T47D (cell line): ENCODE results near the gene FAM83B.

Experiments used
- DNase-seq, 2 experiments: peaks; one replicate each; pipeline versions ENCODE4 v3.0.0 to v3.0.0-alpha.2; 2011 to 2012; ENCODE audit warnings: low read depth in 1 of 2, low spot score in 1 of 2
- JUND ChIP-seq: IDR thresholded peaks from 2 replicates; pipeline ENCODE4 v1.6.1; 2012; ENCODE audit warnings: low read depth
- in situ Hi-C: cut with HindIII; loops from 2 replicates; pipeline ENCODE4 v1.10.0; 2016; ENCODE audit warnings: low sequenced_read_pairs, low pct_unique_long_range_greater_than_20kb

The FAM83B gene

DNA sequence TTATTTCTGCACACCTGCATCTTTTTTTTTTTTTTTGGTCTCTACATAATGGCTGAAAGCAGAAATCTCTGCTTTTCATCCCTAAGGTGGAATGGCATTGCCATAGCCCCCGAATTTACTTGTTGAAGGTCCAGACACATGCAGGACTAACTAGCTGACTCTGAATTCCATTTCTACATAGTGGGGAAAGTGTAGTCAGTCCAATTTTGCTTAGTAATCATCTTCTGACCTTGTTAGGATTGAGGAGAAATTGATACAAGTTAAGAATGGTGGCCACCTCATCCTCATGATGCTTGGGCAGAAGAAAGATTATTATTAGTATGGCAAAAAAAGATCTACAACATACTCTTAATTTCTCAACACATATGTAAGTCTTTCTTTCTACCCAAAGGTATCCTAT lies 16.4 kb upstream of the FAM83B start:
- no peak for DNase-seq
- in situ Hi-C loops = no loop called here
- no peak for TF ChIP-seq JUND

DNA sequence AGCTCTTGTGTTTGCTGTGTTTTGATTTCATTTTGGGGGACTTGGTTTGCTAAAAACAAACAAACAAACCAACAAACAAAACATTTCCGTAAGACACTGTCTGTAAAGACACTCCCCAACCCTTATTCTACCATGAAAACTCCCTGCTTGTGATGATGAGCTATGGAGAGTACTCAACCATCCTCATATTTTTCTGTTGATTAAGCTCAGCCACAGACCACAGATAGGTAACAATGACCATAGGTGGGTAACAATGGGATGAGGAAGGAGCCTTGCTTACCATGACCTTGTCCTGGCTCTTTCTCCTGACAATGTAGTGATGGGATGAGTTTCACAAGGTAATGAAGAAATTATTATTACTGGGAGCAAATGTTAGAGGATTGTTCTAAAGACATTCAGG lies 11.4 kb upstream of the FAM83B start:
- in situ Hi-C loops = no loop called here
- TF ChIP-seq JUND = no peak
- no peak for DNase-seq

DNA sequence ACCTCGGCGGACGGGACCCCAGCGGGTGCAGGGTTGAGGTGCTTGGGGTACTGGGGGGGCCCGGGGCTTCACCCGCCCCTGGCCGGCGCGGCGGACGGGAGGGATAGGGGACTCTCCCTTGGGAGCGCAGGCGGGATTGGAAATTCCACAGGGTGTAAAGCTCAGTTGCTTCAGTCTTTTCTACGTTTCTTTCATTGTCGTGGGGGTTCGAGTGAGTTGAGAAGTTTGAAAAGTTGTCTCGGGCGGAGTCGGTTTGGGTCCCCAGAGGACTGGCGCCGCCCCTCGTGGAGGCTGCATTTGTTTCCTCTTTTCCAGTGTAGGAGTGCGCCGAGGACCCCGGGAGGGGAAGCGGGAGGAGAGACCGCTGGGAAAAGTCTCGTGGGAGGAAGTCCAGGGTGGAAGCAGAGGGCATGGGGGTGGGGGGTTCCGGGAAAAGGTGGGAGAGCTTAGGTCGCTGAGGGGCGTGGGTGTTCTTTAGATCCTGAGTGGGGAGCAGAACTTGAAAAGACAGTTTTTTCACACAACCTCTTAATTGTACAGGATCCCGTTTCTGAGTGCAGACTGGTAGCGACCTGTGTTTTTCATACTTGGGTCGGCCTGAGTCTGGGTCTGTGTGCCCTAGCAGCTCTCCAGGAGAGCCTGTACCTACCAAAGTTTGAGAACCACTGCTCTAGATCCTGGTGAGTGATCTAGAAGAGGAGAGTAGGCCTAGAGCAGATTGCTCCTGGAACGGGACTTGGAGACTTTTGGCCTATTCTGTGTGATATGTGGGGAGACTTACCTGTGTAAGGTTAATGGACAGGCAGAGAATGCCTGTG lies 495 bp downstream of the FAM83B start:
- peak; percentile 29 to 52 for DNase-seq
- TF ChIP-seq JUND = no peak
- in situ Hi-C loops = no loop called here

DNA sequence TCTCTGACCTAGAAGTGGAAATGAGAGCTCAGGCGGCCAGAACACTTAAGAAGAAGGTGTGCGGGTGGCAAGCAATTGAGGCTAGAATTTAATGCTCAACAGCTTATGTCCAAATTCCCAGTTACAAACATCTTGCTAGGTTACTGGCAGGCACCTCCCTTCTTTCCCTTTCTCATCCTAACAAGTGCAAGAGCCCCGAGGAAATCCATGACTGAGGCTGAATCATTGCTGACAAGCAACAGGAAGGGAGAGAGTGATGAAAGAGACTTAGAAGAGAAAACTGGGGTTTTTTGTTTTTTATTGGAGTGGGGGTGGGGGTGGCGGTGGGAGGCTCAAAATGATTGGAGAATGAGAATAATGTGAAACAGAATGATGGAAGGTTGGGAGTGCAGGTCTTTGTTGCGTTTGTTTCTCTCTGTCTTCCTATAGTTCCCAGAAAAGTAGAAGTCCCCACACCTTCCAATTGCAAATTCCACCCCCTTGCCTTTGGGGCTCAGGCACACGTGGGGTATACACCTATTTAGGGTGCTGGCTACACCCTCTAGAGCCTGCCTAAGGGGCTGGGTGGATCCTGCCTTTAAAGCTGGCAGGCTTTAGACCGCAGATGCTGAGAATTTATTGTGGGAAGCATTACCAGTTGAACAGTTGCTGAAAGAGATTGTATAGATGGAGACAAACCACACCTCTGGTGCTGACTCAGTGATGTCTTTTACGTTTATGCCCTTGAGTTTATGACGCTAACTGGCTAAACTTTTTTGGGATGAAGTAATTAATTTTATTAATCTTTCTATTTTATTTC lies 1.4 kb downstream of the FAM83B start:
- in situ Hi-C loops = no loop called here
- TF ChIP-seq JUND = no peak
- peak in 1 of 2 experiments; percentile 30 for DNase-seq

DNA sequence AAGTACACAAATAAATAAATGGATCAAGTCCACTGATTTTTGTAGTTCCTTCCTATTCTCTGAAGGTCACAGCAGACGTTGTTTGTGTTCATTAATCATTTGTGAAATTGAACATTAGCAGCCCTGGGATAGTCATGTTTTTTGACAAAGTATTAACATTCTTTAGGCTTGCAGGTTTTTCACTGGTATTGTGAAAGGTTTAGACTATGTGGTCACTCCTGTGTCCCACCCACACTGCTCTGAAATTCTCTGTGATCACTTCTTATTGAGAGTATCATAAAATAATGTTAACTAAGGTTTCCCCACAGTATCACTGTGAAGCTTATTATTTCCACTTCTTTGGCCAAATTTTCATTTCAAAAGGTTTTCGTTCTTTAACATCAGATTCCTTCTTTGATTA lies 3.5 kb downstream of the FAM83B start:
- in situ Hi-C loops = no loop called here
- TF ChIP-seq JUND = no peak
- DNase-seq = no peak

DNA sequence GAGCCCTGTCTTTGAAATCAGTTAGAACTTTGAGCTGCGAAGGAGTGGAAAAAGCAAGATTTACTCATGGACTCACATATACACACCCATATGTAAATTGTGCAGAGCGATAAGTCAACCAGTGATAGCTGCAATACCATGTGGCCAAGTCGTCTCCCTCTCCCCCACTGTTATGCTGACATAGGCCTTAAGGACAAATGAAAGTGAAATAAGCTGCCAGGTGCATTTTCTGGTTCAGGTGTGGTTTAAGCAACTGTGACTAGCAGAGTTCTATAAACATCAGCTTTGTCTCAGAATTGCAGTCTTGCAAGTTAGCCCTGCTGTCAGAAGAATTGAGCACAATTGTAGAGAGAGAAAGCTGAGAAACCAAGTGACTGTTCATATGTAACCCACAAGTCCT lies 9.6 kb downstream of the FAM83B start:
- in situ Hi-C loops = no loop called here
- TF ChIP-seq JUND = no peak
- no peak for DNase-seq

DNA sequence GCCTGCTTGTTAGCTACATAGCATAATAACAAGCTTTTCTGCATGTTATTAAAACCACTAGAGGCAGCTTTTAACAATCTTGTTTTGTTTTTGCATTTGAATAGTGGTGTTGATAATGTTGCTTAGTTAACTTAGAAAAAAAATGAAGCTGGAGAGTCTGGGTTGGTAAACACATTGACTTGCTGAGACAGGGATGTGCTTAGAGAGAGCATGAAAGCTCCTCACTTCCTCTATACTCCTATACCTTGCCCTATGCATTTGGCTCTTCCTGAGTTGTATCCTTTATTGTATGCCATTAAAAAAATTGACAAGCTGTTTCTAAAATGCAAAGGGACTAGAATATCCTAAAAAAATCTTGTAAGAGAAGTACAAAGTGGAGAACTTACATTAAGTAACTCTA lies 13.6 kb downstream of the FAM83B start:
- DNase-seq = no peak
- in situ Hi-C loops = no loop called here
- TF ChIP-seq JUND = no peak

DNA sequence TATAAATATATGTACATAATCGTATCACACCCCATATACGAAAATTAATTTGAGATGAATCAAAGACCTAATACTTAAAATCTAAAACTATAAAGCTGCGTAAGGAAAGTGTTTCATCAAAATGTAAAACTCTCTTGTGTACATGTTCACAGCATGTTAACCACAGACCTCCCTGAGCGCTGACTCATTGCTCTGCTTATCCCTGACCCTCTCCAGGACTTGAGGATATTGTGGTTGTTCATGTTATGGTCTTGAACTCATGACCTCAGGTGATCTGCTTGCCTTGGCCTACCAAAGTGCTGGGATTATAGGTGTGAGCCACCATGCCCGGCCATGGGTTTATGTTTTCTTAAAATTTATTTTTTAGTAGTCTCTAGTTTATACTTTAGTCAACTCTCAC lies 14.2 kb downstream of the FAM83B start:
- no peak for DNase-seq
- no peak for TF ChIP-seq JUND
- in situ Hi-C loops = no loop called here

DNA sequence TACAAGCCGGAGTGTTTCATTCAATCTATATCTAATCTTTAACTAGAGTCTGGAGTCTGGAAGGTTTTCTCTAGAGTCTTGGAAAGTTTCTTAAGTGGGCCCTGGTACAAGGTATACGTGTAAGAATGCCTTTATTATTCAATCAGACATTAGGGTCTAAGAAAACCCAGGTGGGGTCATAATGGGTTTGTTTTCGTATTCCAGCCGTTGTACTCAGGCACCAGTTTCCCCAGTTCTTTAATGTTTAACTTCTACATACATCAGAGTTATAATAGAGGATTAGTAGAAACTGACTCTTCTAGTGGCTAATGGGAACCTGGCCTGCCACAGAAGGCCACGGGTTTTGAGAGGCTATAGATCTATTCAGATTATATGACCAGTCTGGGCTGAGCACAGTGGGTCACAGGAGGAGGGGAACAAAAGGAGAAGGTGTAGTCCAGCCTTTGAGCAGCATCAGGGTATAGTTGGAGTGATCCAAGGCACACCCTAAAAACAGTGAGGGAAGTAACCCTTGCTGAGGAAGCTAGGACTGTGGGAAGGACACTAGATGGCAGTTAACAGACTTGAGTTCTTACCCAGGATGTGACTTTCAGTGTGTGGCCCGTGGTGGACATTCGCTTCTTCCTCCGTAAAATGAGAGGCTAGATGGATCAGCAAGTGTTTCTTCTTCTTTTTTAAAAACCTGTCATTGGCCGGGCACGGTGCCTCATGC lies 15.5 kb downstream of the FAM83B start:
- no peak for TF ChIP-seq JUND
- DNase-seq = no peak
- in situ Hi-C loops = no loop called here

DNA sequence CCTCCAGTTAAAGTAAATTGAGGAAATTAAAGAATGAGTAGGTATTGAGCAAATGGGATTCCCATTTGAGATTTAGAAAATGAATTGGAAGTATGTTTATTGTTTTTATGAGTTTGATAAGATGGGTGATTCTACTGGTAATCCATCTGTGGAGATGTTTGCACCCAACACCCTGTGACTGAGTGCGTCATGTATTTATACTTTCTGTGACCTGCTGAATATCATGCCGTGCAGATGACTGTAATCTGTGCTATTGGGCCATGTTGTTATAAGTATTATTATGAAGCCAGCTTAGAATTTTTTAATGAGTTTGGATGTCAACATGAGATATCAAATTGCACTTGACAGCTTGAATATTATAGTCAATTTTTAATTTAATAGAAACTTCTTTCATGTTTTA lies 17.7 kb downstream of the FAM83B start:
- TF ChIP-seq JUND = no peak
- in situ Hi-C loops = no loop called here
- no peak for DNase-seq

DNA sequence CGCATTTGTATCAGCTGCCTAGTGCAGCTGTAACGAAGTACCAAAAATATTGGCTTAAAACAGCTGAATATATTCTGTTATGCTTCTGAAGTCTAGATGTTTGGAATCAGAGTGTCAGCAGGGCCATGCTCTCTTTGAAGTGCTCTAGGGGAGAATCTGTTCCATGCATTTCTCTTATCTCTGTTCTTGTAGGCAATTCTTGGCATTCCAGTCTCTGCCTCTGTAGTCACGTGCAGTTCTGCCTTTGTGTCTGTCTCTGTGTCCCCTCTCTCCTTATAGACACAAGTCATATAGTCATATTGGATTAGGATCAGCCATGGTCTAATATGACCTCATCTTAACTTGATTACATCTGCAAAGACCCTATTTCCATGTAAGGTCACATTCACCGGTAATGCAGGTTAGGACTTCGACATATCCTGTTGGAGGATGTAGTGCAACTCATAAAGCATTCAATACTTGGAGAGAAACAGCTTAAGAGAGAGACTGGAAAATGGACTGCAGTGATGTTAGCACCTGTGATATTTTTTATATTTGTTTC lies 18.6 kb downstream of the FAM83B start:
- no peak for TF ChIP-seq JUND
- in situ Hi-C loops = no loop called here
- no peak for DNase-seq

DNA sequence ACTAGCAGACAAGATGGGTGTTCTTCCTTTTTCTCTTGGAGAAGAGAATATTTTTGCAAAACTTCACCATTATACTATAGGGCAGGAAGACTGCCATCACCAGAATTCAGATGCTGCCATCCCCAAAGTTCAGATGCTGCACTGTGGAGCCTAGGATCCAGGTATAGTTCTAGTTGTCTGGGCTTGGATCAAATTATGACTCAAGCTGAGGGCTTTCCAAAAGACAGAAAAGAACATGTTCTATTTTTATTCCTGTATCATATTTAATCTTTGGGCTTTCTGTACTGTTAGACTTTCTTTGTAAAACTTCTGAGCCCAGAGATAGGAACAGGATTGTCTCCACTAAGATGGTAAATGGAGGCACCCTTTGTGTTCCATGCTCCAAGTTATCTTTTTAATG lies 22.0 kb downstream of the FAM83B start:
- in situ Hi-C loops = no loop called here
- no peak for DNase-seq
- no peak for TF ChIP-seq JUND
